ENCODE data around the gene SLC39A11.

Gene SLC39A11

GRCh38 chr17:72667096-72668063 lies 425.1 kb downstream of the SLC39A11 start:
- DNase-seq = no peak

GRCh38 chr17:72665852-72666851 lies 426.3 kb downstream of the SLC39A11 start:
- DNase-seq = no peak

- no peak for DNase-seq
Measured at GRCh38 chr17:72662827-72663190, 429.7 kb downstream of the SLC39A11 start.

DNA sequence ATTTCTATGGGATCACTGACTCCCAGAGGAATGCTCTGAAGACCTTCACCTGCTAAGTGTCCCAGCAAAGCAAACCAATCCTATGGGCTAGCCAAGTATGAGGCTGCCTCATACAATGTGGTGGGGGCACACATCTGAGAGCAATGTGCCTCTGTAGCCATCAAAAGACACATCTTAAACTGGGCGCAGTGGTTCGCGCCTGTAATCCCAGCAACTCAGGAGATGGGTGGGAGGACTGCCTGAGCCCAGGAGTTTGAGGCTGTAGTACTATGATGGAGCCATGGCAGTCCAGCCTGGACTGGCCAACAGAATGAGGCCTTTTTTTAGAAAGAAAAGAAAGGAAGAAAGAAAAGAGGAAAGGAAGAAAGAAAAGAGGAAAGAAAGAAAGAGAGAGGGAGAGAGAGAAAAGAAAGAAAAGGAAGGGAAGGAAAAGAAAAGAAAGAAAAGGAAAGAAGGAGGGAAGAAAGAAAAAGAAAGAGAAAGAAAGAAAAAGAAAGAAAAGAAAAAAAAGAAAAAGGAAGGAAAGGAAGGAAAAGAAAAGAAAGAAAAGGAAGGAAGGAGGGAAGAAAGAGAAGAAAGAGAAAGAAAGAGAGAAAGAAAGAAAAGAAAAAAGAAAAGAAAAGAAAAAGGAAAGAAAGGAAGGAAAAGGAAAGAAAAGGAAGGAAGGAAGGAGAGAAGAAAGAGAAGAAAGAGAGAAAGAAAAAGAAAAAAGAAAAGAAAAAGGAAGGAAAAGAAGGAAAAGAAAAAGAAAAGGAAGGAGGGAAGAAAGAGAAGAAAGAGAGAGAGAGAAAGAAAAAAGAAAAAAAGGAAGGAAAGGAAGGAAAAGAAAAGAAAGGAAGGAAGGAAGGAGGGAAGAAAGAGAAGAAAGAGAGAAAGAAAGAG lies 430.3 kb downstream of the SLC39A11 start:
- DNase-seq = no peak

GRCh38 chr17:72661116-72661944 lies 431.2 kb downstream of the SLC39A11 start:
- DNase-seq = no peak

DNA sequence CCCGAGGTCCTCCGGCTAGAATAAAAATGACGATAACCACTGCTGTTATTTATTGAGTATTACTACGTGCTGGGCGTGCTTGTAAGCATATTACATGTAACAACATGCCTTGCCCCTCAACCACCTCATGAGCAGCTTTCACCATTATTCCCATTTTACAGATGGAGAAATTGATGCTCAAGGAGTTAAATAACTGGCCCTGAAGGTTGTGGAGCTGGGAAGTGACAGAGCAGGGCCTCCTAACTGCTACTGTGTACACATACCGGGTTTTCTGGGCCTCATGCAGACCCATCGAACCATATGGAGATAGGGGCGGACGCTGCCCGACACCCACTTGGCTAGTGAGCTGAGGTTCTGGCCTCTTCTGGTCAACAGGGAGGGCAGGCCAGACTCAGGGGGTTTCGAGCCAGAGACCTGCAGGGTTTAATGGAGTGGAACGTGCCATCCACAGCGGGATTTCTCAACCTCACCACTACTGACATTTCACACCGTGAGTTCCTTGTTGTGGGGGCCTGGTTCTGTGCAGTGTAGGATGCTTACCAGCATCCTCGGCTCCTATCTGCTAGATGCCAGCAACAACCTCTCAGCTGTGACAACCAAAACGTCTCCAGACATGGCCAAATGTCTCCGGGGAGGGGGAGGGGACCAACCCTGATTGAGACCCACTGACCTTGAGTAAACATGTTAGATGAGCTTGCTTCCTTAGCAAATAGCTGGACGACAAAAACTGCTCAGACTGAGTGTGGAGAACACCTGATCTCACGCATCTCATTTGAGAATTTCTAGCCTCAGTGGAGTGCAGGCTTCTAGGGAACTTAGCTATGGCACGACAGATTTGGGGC lies 432.0 kb downstream of the SLC39A11 start:
- no peak for DNase-seq

DNA sequence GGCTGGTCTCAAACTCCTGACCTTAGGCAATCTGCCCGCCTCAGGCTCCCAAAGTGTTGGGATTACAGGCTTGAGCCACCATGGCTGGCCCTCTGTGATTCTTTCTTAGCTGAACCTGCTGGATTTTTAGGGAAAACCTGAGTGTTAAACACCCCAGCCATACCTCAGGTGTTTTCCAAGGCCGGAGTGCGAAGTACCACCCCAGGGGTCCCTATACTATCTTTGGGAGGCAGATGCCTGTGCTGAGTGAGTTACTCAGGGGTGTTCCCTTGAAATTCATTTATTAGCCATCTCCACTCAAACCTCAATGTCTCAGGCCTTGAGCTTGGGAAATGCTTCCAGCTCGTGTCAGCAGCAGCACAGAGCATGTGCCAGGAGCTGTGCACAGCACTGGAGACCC lies 432.7 kb downstream of the SLC39A11 start:
- DNase-seq = no peak

- no peak for DNase-seq
Measured at GRCh38 chr17:72658675-72659074, 433.8 kb downstream of the SLC39A11 start.

GRCh38 chr17:72657467-72658317 lies 434.8 kb downstream of the SLC39A11 start:
- no peak for DNase-seq

DNA sequence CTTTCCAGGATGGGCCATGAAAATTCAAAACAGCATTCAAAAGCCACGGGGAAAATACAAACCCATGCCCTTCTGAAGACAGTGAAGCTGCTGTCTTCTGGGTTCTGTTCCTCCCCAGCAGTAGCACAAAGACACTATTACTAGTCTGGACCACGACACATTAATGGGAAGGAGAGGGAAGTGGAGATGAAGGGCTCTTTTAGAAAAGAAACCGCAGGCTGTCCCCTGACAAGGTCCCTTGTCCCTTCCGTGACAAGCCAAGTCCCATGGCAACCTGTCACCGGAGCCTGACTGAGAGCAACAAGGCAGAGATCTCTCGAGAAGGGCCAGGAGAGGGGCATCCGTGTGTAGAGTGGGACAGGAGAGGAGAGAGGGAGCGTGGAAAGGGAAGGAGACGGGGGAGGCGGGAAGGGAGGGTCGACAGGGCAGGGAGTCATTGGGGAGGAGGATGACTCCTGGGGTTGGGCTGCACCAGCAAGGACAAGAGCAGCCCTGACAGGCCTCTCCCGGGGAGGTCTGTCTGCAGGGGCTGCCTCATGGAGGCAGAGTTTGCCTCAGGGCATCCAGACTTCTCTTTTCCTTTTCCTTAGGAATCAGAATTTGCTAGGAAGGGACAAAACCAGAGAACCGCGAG lies 436.2 kb downstream of the SLC39A11 start:
- DNase-seq = no peak

DNA sequence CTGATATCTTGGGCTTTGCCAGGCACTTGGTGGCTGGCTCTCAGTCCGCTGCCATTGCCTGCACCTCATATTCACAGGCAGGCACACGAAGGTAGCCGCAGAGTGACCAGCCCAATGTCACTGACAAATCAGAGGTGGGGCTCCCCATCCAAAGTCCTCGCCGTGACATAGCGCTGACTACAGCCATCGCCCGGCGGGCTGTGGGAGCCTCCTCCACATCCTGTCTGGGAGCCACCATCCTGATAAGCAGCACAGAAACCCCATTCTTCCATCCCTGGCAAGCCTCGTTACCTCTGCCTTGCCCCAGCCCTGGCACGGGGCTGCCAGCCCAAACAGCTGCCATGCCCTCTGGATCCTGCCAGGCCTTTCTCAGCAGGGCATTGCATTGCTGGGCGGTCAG lies 437.8 kb downstream of the SLC39A11 start:
- DNase-seq = no peak

- no peak for DNase-seq
Measured at GRCh38 chr17:72651988-72652387, 440.5 kb downstream of the SLC39A11 start.

DNA sequence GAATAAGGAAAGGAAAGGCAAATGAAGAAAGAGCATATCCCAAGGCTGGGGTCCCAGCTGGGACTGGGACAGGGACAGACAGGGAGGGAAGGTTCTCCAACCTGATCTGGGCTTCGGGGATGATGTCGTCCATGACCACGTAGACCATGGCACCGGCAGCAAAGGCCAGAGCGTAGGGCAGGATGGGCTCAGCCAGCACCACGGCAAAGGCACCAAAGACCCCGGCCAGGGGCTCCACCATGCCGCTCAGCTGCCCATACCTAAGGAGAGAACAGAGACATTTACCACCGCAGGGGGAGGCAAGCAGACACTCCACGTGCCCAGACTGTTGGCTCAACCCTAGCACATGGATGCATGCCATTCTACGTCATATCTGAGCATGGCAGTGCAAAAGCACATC lies 443.8 kb downstream of the SLC39A11 start:
- no peak for DNase-seq

DNA sequence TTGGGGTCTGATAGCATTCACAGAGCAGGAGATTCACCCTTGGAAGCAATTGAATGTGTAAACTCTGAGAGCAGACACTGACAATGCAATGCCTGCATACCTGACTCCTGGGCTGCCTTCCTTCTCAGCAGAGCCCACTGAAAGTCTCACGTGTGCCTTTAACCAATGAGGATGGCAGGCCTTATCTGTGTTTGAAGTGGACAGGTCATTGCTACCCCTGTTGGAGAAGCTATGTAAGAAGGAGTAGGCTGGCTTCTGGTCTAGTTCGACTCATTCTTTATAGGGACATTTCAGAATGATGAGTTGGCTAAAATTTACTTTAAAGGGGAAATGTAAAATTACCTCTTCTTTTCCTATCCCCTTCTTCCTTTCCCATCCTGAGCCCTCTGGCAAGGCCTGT lies 446.3 kb downstream of the SLC39A11 start:
- no peak for DNase-seq

DNA sequence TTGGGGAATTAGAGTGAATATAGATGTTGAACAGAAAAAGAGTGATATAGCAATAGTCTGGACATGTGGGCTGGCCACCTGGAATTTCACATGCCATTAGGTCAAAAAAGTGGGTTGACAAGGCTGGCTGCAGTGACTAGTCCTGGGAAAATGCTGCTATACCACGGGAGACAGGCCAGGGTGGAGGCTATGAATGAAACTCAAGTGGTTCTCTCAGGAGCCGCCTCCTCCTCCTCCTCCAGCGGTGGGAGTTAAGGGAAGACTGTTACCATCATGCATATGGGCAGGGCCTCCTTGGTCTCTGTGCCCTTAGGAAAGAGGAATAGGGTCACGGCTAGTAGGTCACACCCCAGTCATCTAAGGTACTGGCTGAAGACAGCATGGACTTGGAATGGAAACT lies 448.0 kb downstream of the SLC39A11 start:
- DNase-seq = no peak

- DNase-seq = no peak
Measured at GRCh38 chr17:72643575-72644216, 448.8 kb downstream of the SLC39A11 start.

DNA sequence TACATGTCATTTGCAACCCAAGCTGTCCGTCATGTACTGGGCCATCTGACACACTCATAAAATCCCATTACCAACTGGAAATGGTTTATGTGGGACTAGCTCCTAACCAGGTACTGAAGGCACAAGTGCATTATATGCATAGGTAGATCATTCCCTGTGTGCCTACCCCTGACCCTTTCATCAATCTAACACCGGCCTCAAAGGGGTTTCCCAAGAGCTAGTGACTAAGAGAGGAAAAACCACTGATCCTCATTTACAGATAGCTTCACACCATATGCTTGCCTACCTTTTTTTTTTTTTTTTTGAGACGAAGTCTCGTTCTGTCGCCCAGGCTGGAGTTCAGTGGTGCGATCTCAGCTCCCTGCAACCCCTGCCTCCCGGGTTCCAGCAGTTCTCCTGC lies 449.8 kb downstream of the SLC39A11 start:
- no peak for DNase-seq

DNA sequence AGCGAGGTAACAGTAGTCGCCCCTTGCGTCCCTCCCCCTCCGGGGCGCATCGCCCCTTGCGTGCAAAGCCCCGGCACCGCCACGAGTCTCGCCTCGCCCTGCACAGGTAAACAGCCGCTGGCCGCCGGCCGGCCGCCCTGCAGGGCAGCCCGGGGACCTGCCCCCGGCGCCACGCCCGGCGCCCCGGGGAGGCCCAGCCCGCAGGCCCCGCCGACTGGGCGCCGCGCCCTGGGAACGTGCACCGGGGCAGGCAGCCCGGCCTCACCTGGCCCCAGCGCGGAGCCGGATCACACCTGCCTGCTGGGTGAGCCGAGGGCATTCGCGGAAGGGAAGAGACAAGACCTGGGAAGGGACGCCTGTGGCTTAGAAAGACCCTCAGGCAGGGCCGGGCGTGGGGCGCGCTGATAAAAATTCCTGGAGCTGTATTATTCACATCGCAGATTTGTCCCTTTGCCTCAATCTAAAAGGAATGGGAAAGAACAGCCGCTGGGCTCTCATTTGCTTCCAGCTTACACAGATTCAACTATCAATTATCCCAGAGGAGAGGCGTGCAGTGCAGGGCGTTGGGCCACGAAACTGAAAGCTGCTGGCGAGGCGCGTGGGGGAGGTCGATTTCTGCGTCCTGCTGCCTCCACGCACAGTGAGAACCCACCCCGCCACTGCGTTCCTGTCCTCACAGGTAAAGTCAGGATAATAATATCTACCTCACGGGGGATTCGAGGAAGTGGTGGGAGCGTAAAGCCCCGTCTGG lies 451.9 kb downstream of the SLC39A11 start:
- DNase-seq = no peak
